HCT116 (cell line): ENCODE results near the gene RBMS1. TPM values are rescaled to one million over a fixed set of nuclear protein-coding genes. Genes with fewer than 3 reads are reported as not detected.

Experiments
- ATAC-seq: fragments of 200-7000 bp; cut with Tn5 transposase; 2 replicates; pipeline ENCODE4 v1.9.1; 2020; ENCODE audit warnings: mild to moderate bottlenecking, moderate library complexity
- BruUV-seq: library from RNA; stranded (reverse); fragments of 400-500 nt; replicated peaks from 2 replicates; lab custom pipeline; 2021; lab: Mats Ljungman, UMichigan
- CTCF ChIA-PET: fragments of 300-600 bp; sonication (Branson Sonifier 250); formaldehyde crosslinking; loops from one replicate; lab custom pipeline; 2021; ENCODE audit warnings: antibody characterized with exemption; lab: Charles Lee
- POLR2A ChIA-PET: fragments of 300-600, 350-600 bp; sonication (Branson Sonifier 250); formaldehyde crosslinking; loops from one replicate; lab custom pipeline; 2021; ENCODE audit warnings: antibody characterized with exemption; lab: Charles Lee
- RAD21 ChIA-PET, 2 experiments: fragments of 300-600 bp; sonication (Branson Sonifier 250); formaldehyde crosslinking; loops; one replicate each; lab custom pipeline; 2023; ENCODE audit warnings: low total read pairs in 2 of 2; ENCODE audit not compliant: uncharacterized antibody in 2 of 2, unreplicated experiment in 2 of 2, low non-redundant PET in 1 of 2; lab: Charles Lee
- DNase-seq: peaks from one replicate; pipeline ENCODE4 v3.0.0-alpha.2; 2010; ENCODE audit warnings: low read depth, low spot score
- H2AFZ ChIP-seq: fragments of 200-600 bp; shearing (Covaris generic), sonication (generic); 2 replicates; pipeline ENCODE4 v1.6.1; 2017; ENCODE audit warnings: low read depth, mixed run types, mixed read lengths, antibody characterized with exemption, low read length; ENCODE audit not compliant: poor library complexity, severe bottlenecking
- H3K27ac ChIP-seq: 2 replicates; pipeline ENCODE4 v1.5.1; 2012; ENCODE audit warnings: low read depth, low read length
- H3K27me3 ChIP-seq: fragments of 200-600 bp; sonication (generic); 2 replicates; pipeline ENCODE4 v1.6.1; 2016; ENCODE audit warnings: mixed run types, low read length, mixed read lengths; ENCODE audit not compliant: insufficient read depth
- H3K36me3 ChIP-seq, 2 experiments: fragments of 200-500 bp in 1 of 2; fragments of 200-600 bp in 1 of 2; sonication (Bioruptor generic) in 1 of 2; sonication (generic) in 1 of 2; 2 replicates each; pipeline versions ENCODE4 v1.5.1 to v1.6.1; 2014 to 2016; ENCODE audit warnings: low read length in 2 of 2, inconsistent platforms in 1 of 2, mixed read lengths in 1 of 2, mixed run types in 1 of 2; ENCODE audit not compliant: insufficient read depth in 2 of 2, control insufficient read depth in 1 of 2
- H3K4me1 ChIP-seq, 2 experiments: fragments of 200-600 bp in 1 of 2; sonication (generic) in 1 of 2; 2 replicates each; pipeline versions ENCODE4 v1.5.1 to v1.6.1; 2012 to 2017; ENCODE audit warnings: low read length in 2 of 2, inconsistent platforms in 1 of 2, mild to moderate bottlenecking in 1 of 2, mixed read lengths in 1 of 2, mixed run types in 1 of 2, moderate library complexity in 1 of 2; ENCODE audit not compliant: insufficient read depth in 2 of 2, control insufficient read depth in 1 of 2
- H3K4me2 ChIP-seq: fragments of 200-600 bp; sonication (generic); 2 replicates; pipeline ENCODE4 v1.6.1; 2017; ENCODE audit warnings: mixed run types, low read length, mixed read lengths
- H3K4me3 ChIP-seq, 2 experiments: fragments of 200-600 bp in 1 of 2; sonication (generic) in 1 of 2; replicated peaks in 1 of 2; 2 replicates each; pipeline ENCODE4 v1.5.1; 2011 to 2016; ENCODE audit warnings: low read length in 2 of 2, control low read depth in 1 of 2, low read depth in 1 of 2, mild to moderate bottlenecking in 1 of 2, mixed read lengths in 1 of 2, mixed run types in 1 of 2
- H3K79me2 ChIP-seq: fragments of 200-600 bp; sonication (generic); 2 replicates; pipeline ENCODE4 v1.6.1; 2017; ENCODE audit warnings: mild to moderate bottlenecking, mixed run types, low read length, moderate library complexity, mixed read lengths; ENCODE audit not compliant: insufficient read depth
- H3K9ac ChIP-seq: fragments of 200-600 bp; sonication (generic); 2 replicates; pipeline ENCODE4 v1.6.1; 2016; ENCODE audit warnings: low read length, mixed read lengths
- H3K9me2 ChIP-seq: fragments of 200-600 bp; sonication (generic), shearing (Covaris generic); 2 replicates; pipeline ENCODE4 v1.6.1; 2017; ENCODE audit warnings: mixed run types, mild to moderate bottlenecking, moderate library complexity; ENCODE audit not compliant: insufficient read depth
- H3K9me3 ChIP-seq, 2 experiments: fragments of 200-500 bp in 1 of 2; fragments of 200-600 bp in 1 of 2; sonication (Bioruptor generic) in 1 of 2; sonication (generic) in 1 of 2; 2 replicates each; pipeline ENCODE4 v1.6.1; 2014 to 2017; ENCODE audit warnings: low read length in 2 of 2, mixed read lengths in 2 of 2, inconsistent platforms in 1 of 2, low read depth in 1 of 2, mild to moderate bottlenecking in 1 of 2, mixed run types in 1 of 2, moderate library complexity in 1 of 2; ENCODE audit not compliant: control insufficient read depth in 1 of 2, insufficient read depth in 1 of 2
- H4K20me1 ChIP-seq: fragments of 200-600 bp; sonication (generic), shearing (Covaris generic); 2 replicates; pipeline ENCODE4 v1.6.1; 2017; ENCODE audit warnings: mixed run types, mild to moderate bottlenecking, moderate library complexity; ENCODE audit not compliant: insufficient read depth
- ATF3 ChIP-seq: IDR thresholded peaks from 2 replicates; pipeline ENCODE4 v1.6.1; 2012
- CBX3 ChIP-seq: IDR thresholded peaks from 2 replicates; pipeline ENCODE4 v1.6.1; 2012; ENCODE audit warnings: low read depth
- CEBPB ChIP-seq: IDR thresholded peaks from 2 replicates; pipeline ENCODE4 v1.6.1; 2012; ENCODE audit warnings: low read depth
- ELF1 ChIP-seq: IDR thresholded peaks from 2 replicates; pipeline ENCODE4 v1.6.1; 2012; ENCODE audit warnings: low read depth, borderline replicate concordance
- POLR2A ChIP-seq: IDR thresholded peaks from 2 replicates; pipeline ENCODE4 v1.7.0; 2011; ENCODE audit warnings: borderline replicate concordance; ENCODE audit not compliant: insufficient read depth, insufficient read length; ENCODE audit errors: extremely low read depth
- RAD21 ChIP-seq: IDR thresholded peaks from 2 replicates; pipeline ENCODE4 v1.6.1; 2012; ENCODE audit warnings: low read depth, mild to moderate bottlenecking
- REST ChIP-seq: IDR thresholded peaks from 2 replicates; pipeline ENCODE4 v1.6.1; 2012; ENCODE audit warnings: low read depth
- SP1 ChIP-seq: IDR thresholded peaks from 2 replicates; pipeline ENCODE4 v1.6.1; 2012; ENCODE audit warnings: low read depth
- ZBTB33 ChIP-seq: IDR thresholded peaks from 2 replicates; pipeline ENCODE4 v1.6.1; 2011; ENCODE audit warnings: mild to moderate bottlenecking, low read length, moderate library complexity; ENCODE audit not compliant: insufficient replicate concordance; ENCODE audit errors: extremely low read depth
- intact Hi-C: fragments of 100-400 bp; cut with micrococcal nuclease; formaldehyde crosslinking; loops from 2 replicates; pipeline ENCODE4 v1.10.0; 2022
- total RNA-seq: library from RNA; stranded (reverse); gene quantifications from one replicate; pipeline ENCODE4 v1.2.1, GENCODE V29; 2021; ENCODE audit not compliant: unreplicated experiment

The RBMS1 gene
- total RNA-seq, 1 experiment from 2014 or later: 17.6 TPM

GRCh38 chr2:160239436-160239835, 254.2 kb downstream of the RBMS1 start:
- no peaks in the 10 kb centered on the region for H3K79me2 ChIP-seq
- H3K4me3 ChIP-seq: no peak overlapping the region
- H3K9me3 ChIP-seq: no peaks in the 10 kb centered on the region
- H3K9me2 ChIP-seq: no peaks in the 10 kb centered on the region
- no TSS peak for BruUV-seq
- no peak for ATAC-seq
- H3K27ac ChIP-seq: no peak overlapping the region
- no peak for DNase-seq
- H3K27me3 ChIP-seq: peaks cover 5% of the 10 kb centered on the region; the same call in 1 of the 2 replicates
- H3K4me2 ChIP-seq: no peak overlapping the region
- ChIA-PET POLR2A (no interaction called here), RAD21 (no interaction called here), CTCF (no interaction called here)
- H2AFZ ChIP-seq: no peak overlapping the region
- intact Hi-C loops: no loop called here
- peaks cover 16 to 21% of the 10 kb centered on the region in 2 experiments for H3K4me1 ChIP-seq
- no peak for TF ChIP-seq ATF3
- no peak for TF ChIP-seq CBX3
- no peak for TF ChIP-seq SP1
- TF ChIP-seq CEBPB: no peak
- TF ChIP-seq REST: no peak
- no peak for TF ChIP-seq POLR2A
- no peak for TF ChIP-seq ZBTB33
- TF ChIP-seq RAD21: no peak
- TF ChIP-seq ELF1: no peak
- H3K36me3 ChIP-seq: no peaks in the 10 kb centered on the region
- no peaks in the 10 kb centered on the region for H4K20me1 ChIP-seq
- no peak overlapping the region for H3K9ac ChIP-seq
